Type B pancreatic cell (in vitro differentiated cells): Measurements from ENCODE around the gene MICU1. TPM values are rescaled to one million over a fixed set of nuclear protein-coding genes. Genes with fewer than 3 reads are reported as not detected.
"Not testable (repeated sequence)": the region's sequence is repeated elsewhere in the genome, so short reads cannot be mapped to it uniquely, and the experiment has no call there.

ENCODE experiments used
- DNase-seq: peaks from one replicate; pipeline ENCODE4 v3.0.0; 2021; ENCODE audit warnings: mixed read lengths; ENCODE audit not compliant: unreplicated experiment; ENCODE audit errors: extremely low spot score
- H3K27ac Mint-ChIP-seq: 2 replicates; pipeline ENCODE4 v1.8.0; 2021; ENCODE audit warnings: mild to moderate bottlenecking, mixed read lengths
- H3K27me3 Mint-ChIP-seq: 2 replicates; pipeline ENCODE4 v1.8.0; 2021; ENCODE audit warnings: mixed read lengths
- H3K36me3 Mint-ChIP-seq: 2 replicates; pipeline ENCODE4 v1.8.0; 2021; ENCODE audit warnings: mixed read lengths
- H3K4me1 Mint-ChIP-seq: one replicate; pipeline ENCODE4 v1.8.0; 2021; ENCODE audit warnings: mixed read lengths; ENCODE audit not compliant: unreplicated experiment
- H3K4me3 Mint-ChIP-seq: 2 replicates; pipeline ENCODE4 v1.8.0; 2021; ENCODE audit warnings: mild to moderate bottlenecking, mixed read lengths
- H3K9me3 Mint-ChIP-seq: 2 replicates; pipeline ENCODE4 v1.8.0; 2021; ENCODE audit warnings: mixed read lengths
- CTCF ChIP-seq: fragments of 200-600 bp; sonication (generic); conservative IDR thresholded peaks from 2 replicates; pipeline ENCODE4 v1.5.0; 2021; ENCODE audit warnings: antibody characterized with exemption, mild to moderate bottlenecking
- total RNA-seq: library from RNA; stranded (reverse); gene quantifications from 2 replicates; pipeline ENCODE4 v1.2.1, GENCODE V29; 2021; ENCODE audit warnings: low replicate concordance

Gene MICU1
- total RNA-seq, 1 donor from 2014 or later: 40.3 TPM

GRCh38 chr10:72654720-72655119 lies 28.8 kb upstream of the MICU1 start:
- Mint-ChIP-seq H3K27me3 (no peaks in the 10 kb centered on the region), H3K4me1 (no peaks in the 10 kb centered on the region), H3K36me3 (no peaks in the 10 kb centered on the region), H3K9me3 (no peaks in the 10 kb centered on the region), H3K27ac (no peak overlapping the region), H3K4me3 (no peak overlapping the region)
- no peak for TF ChIP-seq CTCF
- DNase-seq: no peak

GRCh38 chr10:72653383-72654096 lies 27.7 kb upstream of the MICU1 start:
- DNase-seq: no peak
- TF ChIP-seq CTCF: no peak
- Mint-ChIP-seq H3K27me3 (no peaks in the 10 kb centered on the region), H3K27ac (no peak overlapping the region), H3K4me1 (no peaks in the 10 kb centered on the region), H3K9me3 (no peaks in the 10 kb centered on the region), H3K36me3 (no peaks in the 10 kb centered on the region), H3K4me3 (no peak overlapping the region)

GRCh38 chr10:72649291-72649690 lies 23.4 kb upstream of the MICU1 start:
- Mint-ChIP-seq H3K4me1 (no peaks in the 10 kb centered on the region), H3K27ac (no peak overlapping the region), H3K4me3 (no peak overlapping the region), H3K9me3 (no peaks in the 10 kb centered on the region), H3K36me3 (no peaks in the 10 kb centered on the region), H3K27me3 (no peaks in the 10 kb centered on the region)
- DNase-seq: no peak
- no peak for TF ChIP-seq CTCF

GRCh38 chr10:72648301-72648700 lies 22.4 kb upstream of the MICU1 start:
- H3K4me1 Mint-ChIP-seq: no peaks in the 10 kb centered on the region
- TF ChIP-seq CTCF: no peak
- no peak overlapping the region for H3K4me3 Mint-ChIP-seq
- H3K36me3 Mint-ChIP-seq: no peaks in the 10 kb centered on the region
- no peaks in the 10 kb centered on the region for H3K9me3 Mint-ChIP-seq
- H3K27me3 Mint-ChIP-seq: no peaks in the 10 kb centered on the region
- no peak overlapping the region for H3K27ac Mint-ChIP-seq
- DNase-seq: no peak

- not testable (repeated sequence) for H3K9me3 Mint-ChIP-seq, H3K4me3 Mint-ChIP-seq
Measured at GRCh38 chr10:72646971-72647370, 21.1 kb upstream of the MICU1 start.

GRCh38 chr10:72645263-72645858 lies 19.5 kb upstream of the MICU1 start:
- no peak overlapping the region for H3K4me3 Mint-ChIP-seq
- DNase-seq: no peak

More at GRCh38 chr10:72646971-72647370, 21.1 kb upstream of the MICU1 start:
- H3K27ac Mint-ChIP-seq, DNase-seq, H3K27me3 Mint-ChIP-seq, H3K4me1 Mint-ChIP-seq, H3K36me3 Mint-ChIP-seq: not testable (repeated sequence)

More at GRCh38 chr10:72645263-72645858, 19.5 kb upstream of the MICU1 start:
- Mint-ChIP-seq H3K4me1 (no peaks in the 10 kb centered on the region), H3K27ac (no peak overlapping the region), H3K27me3 (no peaks in the 10 kb centered on the region), H3K36me3 (no peaks in the 10 kb centered on the region), H3K9me3 (no peaks in the 10 kb centered on the region)
- no peak for TF ChIP-seq CTCF
